ENCODE results near the gene CBX1. TPM values are rescaled to one million over a fixed set of nuclear protein-coding genes. Genes with fewer than 3 reads are reported as not detected.

The CBX1 gene
- total and polyA plus RNA-seq, 4 donors: 3.4 to 11.6 (median 9.6) TPM

DNA sequence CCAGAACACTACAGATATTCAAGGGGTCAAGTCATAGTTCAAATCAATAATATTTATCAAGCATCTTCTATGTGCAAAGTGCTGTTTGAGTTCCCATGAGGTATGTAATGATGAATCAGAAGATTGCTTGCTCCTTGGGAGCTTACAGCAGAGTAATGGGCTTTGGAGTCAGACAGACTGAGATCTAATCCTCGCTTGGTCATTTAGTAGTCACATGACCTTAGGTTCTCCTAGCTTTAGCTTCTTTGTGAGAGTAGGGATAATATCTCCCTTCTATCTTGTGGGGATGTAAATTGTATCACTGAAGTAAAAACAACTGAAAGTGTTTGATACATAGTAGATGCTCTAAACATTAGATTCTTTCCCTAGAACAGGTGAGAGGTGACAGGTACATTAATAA is 36.4 kb upstream of the CBX1 start (continued):
- TF ChIP-seq, protein P1, sequence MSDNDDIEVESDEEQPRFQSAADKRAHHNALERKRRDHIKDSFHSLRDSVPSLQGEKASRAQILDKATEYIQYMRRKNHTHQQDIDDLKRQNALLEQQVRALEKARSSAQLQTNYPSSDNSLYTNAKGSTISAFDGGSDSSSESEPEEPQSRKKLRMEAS (IDR thresholded peaks at IDR 0.05): no peak
- TF ChIP-seq, protein P2, sequence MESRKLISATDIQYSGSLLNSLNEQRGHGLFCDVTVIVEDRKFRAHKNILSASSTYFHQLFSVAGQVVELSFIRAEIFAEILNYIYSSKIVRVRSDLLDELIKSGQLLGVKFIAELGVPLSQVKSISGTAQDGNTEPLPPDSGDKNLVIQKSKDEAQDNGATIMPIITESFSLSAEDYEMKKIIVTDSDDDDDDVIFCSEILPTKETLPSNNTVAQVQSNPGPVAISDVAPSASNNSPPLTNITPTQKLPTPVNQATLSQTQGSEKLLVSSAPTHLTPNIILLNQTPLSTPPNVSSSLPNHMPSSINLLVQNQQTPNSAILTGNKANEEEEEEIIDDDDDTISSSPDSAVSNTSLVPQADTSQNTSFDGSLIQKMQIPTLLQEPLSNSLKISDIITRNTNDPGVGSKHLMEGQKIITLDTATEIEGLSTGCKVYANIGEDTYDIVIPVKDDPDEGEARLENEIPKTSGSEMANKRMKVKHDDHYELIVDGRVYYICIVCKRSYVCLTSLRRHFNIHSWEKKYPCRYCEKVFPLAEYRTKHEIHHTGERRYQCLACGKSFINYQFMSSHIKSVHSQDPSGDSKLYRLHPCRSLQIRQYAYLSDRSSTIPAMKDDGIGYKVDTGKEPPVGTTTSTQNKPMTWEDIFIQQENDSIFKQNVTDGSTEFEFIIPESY (IDR thresholded peaks at IDR 0.05): no peak
- TF ChIP-seq RAD21 (IDR thresholded peaks at IDR 0.05): no peak
- no peak for TF ChIP-seq YY1 (IDR thresholded peaks at IDR 0.05)
- no peak for TF ChIP-seq NR2F2 (IDR thresholded peaks at IDR 0.05)

DNA sequence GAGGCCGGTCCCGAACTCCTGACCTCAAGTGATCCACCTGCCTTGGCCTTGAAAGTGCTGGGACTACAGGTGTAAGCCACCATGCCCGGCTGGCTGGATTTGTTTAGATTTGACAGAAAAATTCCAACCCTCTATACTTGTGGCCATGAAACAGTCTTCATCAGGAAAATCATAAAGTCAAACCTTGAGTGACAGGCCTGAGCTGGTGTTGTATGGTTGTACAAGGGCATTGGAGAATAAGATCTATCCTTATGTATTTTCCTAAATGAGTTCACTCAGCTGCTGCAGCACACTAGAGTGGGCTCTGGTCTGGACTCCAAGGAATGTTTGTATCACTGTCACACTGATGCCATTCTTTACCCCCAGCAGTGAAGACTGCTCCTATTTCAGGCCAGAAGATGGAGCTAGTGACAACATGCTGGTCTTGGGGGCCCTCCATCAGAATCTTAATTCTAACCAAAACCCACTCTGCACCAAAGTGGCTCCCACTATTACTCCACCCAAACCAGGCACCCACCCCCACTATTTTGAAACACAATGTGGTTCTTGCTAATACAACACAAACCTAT is 33.7 kb upstream of the CBX1 start:
- TF ChIP-seq HNF4A (conservative IDR thresholded peaks at IDR 0.05) (no peak), RAD21 (IDR thresholded peaks at IDR 0.05) (peak in 1 of 2 donors; percentile 21)
- WGBS: 92% methylated on average over 3 of the region's 3 CpGs
- no peak for DNase-seq (ENCODE audit: low spot score)

DNA sequence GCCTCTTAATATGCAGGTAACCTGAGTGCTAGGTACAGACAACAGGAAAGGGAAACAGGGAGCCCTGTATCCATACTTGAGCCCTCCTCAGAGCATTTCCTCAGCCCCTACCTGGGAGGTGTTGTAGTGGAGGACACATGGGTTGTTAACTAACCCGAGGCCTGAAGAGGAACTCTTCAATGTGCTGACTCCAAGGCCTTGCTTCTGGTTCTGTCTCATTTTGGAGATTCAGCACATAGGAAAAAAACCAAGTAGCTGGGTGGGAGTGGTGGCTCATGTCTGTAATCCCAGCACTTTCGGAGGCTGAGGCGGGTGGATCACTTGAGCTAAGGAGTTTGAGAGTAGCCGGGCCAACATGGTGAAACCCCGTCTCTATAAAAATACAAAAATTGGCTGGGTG is 31.1 kb upstream of the CBX1 start:
- TF ChIP-seq RXRA (IDR thresholded peaks at IDR 0.05) (no peak), FOXA1 (IDR thresholded peaks at IDR 0.05) (no peak), JUND (IDR thresholded peaks at IDR 0.05) (no peak)
- TF ChIP-seq, protein P3, sequence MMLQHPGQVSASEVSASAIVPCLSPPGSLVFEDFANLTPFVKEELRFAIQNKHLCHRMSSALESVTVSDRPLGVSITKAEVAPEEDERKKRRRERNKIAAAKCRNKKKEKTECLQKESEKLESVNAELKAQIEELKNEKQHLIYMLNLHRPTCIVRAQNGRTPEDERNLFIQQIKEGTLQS (IDR thresholded peaks at IDR 0.05): no peak
- Histone ChIP-seq H3K9me3 (ENCODE audit: control insufficient read depth in 4 of 4, low read length in 3 of 4) (no peaks in the 10 kb centered on the region), H3K4me1 (ENCODE audit: control insufficient read depth in 4 of 4, insufficient read depth in 4 of 4, low read length in 3 of 4) (no peaks in the 10 kb centered on the region), H3K27me3 (ENCODE audit: control insufficient read depth in 4 of 4, insufficient read depth in 4 of 4, low read length in 3 of 4) (no peaks in the 10 kb centered on the region), H3K27ac (ENCODE audit: low read depth in 1 of 2, low read length in 2 of 2) (no peak overlapping the region), H3K9ac (ENCODE audit: low read depth in 1 of 2, low read length in 2 of 2) (no peak overlapping the region), H3K4me3 (ENCODE audit: low read depth in 1 of 3, low read length in 3 of 3) (no peak overlapping the region), H3K36me3 (ENCODE audit: control insufficient read depth in 4 of 4, insufficient read depth in 3 of 4, low read depth in 1 of 4, low read length in 3 of 4) (peaks cover 0 to 2% (median 0%) of the 10 kb centered on the region in 4 donors)
- DNase-seq (ENCODE audit: low spot score): no peak
- WGBS: 83% methylated on average over 5 of the region's 5 CpGs

More for the DNA sequence above, 33.7 kb upstream of the CBX1 start:
- Histone ChIP-seq H3K4me1 (ENCODE audit: control insufficient read depth in 4 of 4, insufficient read depth in 4 of 4, low read length in 3 of 4) (no peaks in the 10 kb centered on the region), H3K4me3 (ENCODE audit: low read depth in 1 of 3, low read length in 3 of 3) (no peak overlapping the region), H3K27me3 (ENCODE audit: control insufficient read depth in 4 of 4, insufficient read depth in 4 of 4, low read length in 3 of 4) (no peaks in the 10 kb centered on the region), H3K36me3 (ENCODE audit: control insufficient read depth in 4 of 4, insufficient read depth in 3 of 4, low read depth in 1 of 4, low read length in 3 of 4) (peaks cover 0 to 2% (median 0%) of the 10 kb centered on the region in 4 donors), H3K9ac (ENCODE audit: low read depth in 1 of 2, low read length in 2 of 2) (no peak overlapping the region), H3K27ac (ENCODE audit: low read depth in 1 of 2, low read length in 2 of 2) (no peak overlapping the region), H3K9me3 (ENCODE audit: control insufficient read depth in 4 of 4, low read length in 3 of 4) (no peaks in the 10 kb centered on the region)

DNA sequence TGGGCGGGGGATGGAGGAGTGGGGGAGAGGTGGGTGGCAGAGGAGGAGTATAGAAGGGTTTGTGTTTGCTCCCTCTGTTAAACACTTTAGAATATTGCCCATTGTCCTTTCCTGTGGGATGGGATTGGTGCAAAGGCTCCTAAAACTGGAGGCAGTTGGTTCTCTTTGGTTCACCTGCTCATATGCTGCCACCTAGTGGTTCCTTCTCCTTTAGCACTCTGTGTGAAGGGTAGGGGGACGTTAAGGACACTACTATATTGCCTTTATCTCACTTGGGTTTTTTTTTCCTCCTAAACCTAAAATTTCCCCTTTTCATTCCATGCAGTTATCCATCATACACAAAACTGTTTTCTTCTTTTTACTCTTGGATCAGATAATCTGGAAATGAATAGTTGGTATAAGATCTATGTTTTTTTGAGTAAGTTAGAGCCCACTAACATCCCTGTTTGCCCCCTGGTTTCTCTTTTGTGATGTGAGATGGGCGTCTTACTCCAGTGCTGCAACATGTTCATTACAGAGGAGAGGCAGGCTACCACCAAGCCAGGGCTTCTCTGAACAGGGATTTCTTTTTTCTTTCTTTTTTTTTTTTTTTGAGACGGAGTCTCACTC is 30.0 kb upstream of the CBX1 start:
- DNase-seq (ENCODE audit: low spot score): peak; percentile 50
- Histone ChIP-seq H3K36me3 (ENCODE audit: control insufficient read depth in 4 of 4, insufficient read depth in 3 of 4, low read depth in 1 of 4, low read length in 3 of 4) (peaks cover 0 to 2% (median 0%) of the 10 kb centered on the region in 4 donors), H3K9me3 (ENCODE audit: control insufficient read depth in 4 of 4, low read length in 3 of 4) (no peaks in the 10 kb centered on the region), H3K4me3 (ENCODE audit: low read depth in 1 of 3, low read length in 3 of 3) (no peak overlapping the region), H3K27ac (ENCODE audit: low read depth in 1 of 2, low read length in 2 of 2) (no peak overlapping the region), H3K27me3 (ENCODE audit: control insufficient read depth in 4 of 4, insufficient read depth in 4 of 4, low read length in 3 of 4) (no peaks in the 10 kb centered on the region), H3K4me1 (ENCODE audit: control insufficient read depth in 4 of 4, insufficient read depth in 4 of 4, low read length in 3 of 4) (no peaks in the 10 kb centered on the region), H3K9ac (ENCODE audit: low read depth in 1 of 2, low read length in 2 of 2) (no peak overlapping the region)
- WGBS: 56% methylated on average over 4 of the region's 4 CpGs
- TF ChIP-seq, protein P4, sequence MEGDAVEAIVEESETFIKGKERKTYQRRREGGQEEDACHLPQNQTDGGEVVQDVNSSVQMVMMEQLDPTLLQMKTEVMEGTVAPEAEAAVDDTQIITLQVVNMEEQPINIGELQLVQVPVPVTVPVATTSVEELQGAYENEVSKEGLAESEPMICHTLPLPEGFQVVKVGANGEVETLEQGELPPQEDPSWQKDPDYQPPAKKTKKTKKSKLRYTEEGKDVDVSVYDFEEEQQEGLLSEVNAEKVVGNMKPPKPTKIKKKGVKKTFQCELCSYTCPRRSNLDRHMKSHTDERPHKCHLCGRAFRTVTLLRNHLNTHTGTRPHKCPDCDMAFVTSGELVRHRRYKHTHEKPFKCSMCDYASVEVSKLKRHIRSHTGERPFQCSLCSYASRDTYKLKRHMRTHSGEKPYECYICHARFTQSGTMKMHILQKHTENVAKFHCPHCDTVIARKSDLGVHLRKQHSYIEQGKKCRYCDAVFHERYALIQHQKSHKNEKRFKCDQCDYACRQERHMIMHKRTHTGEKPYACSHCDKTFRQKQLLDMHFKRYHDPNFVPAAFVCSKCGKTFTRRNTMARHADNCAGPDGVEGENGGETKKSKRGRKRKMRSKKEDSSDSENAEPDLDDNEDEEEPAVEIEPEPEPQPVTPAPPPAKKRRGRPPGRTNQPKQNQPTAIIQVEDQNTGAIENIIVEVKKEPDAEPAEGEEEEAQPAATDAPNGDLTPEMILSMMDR (IDR thresholded peaks at IDR 0.05; ENCODE audit: low read depth, low read length, missing input control): peak; percentile 87
- TF ChIP-seq RAD21 (IDR thresholded peaks at IDR 0.05) (peak; percentile 87 to 93), FOXA1 (IDR thresholded peaks at IDR 0.05) (no peak)
- TF ChIP-seq, protein P3 (IDR thresholded peaks at IDR 0.05): no peak
